K562 (cell line): Measurements from ENCODE around the gene LHX3. TPM values are rescaled to one million over a fixed set of nuclear protein-coding genes. Genes with fewer than 3 reads are reported as not detected.

Source experiments
- C11orf30 ChIP-seq: fragments of 450-650 bp; IDR thresholded peaks from 2 replicates; pipeline ENCODE4 v1.6.1; 2016; ENCODE audit warnings: low read depth, mild to moderate bottlenecking
- CC2D1A ChIP-seq: fragments of 450-650 bp; IDR thresholded peaks from 2 replicates; pipeline ENCODE4 v1.6.1; 2017; ENCODE audit warnings: mild to moderate bottlenecking
- FOXJ2 ChIP-seq: fragments of 200-800 bp; sonication (Bioruptor generic); IDR thresholded peaks from 2 replicates; pipeline ENCODE4 v1.6.1; 2016; ENCODE audit warnings: missing genetic modification characterization, missing compliant biosample characterization
- MCM2 ChIP-seq: fragments of 450-650 bp; IDR thresholded peaks from 2 replicates; pipeline ENCODE4 v1.6.1; 2017; ENCODE audit warnings: low read depth, mild to moderate bottlenecking
- RBFOX2 ChIP-seq: fragments of 200-400 bp; formaldehyde crosslinking; IDR thresholded peaks from 2 replicates; pipeline ENCODE4 v1.6.1; 2017; ENCODE audit warnings: low read depth, mild to moderate bottlenecking, low read length, moderate library complexity
- ZC3H8 ChIP-seq: fragments of 450-650 bp; IDR thresholded peaks from 2 replicates; pipeline ENCODE4 v1.6.1; 2017
- polyA plus RNA-seq, 8 experiments: library from polyadenylated mRNA; depleted of rRNA in 4 of 8; stranded (reverse) in 5 of 8; unstranded in 3 of 8; fragments of >200 nt; fragmentation: Nextera tagmentation in 2 of 8; fragmentation: Illumina TruSeq in 1 of 8; extraction: Ambion mirVana in 2 of 8; extraction: Trizol in 1 of 8; gene quantifications; 2 replicates each; pipeline versions ENCODE4 v1.2.1 to v1.2.3, GENCODE V29; 2011 to 2014; ENCODE audit warnings: inconsistent platforms in 1 of 8, missing spikeins in 1 of 8
- total RNA-seq, 7 experiments: library from RNA; depleted of rRNA in 6 of 7; stranded (reverse); fragments of >200 nt in 6 of 7; fragmentation: Illumina TruSeq in 2 of 7; extraction: Trizol in 2 of 7; gene quantifications; 2 replicates each; pipeline versions ENCODE4 v1.2.1 to v1.2.3, GENCODE V29; 2011 to 2021; ENCODE audit warnings: low replicate concordance in 1 of 7
- TF ChIP-seq, protein P1 (sequence below): fragments of 250-450 bp; sonication (Bioruptor Pico); IDR thresholded peaks from 2 replicates; pipeline ENCODE4 v1.5.0; 2022; ENCODE audit warnings: mild to moderate bottlenecking
- TF ChIP-seq, protein P2 (sequence below), 3 experiments: IDR thresholded peaks in 2 of 3; conservative IDR thresholded peaks in 1 of 3; 2 replicates each; pipeline ENCODE4 v1.5.1; 2011 to 2012; ENCODE audit warnings: low read length in 3 of 3, mild to moderate bottlenecking in 3 of 3, control low read depth in 2 of 3, improper control_type of control experiment in 1 of 3, inconsistent platforms in 1 of 3, low read depth in 1 of 3, mixed read lengths in 1 of 3, moderate library complexity in 1 of 3; ENCODE audit not compliant: insufficient read depth in 2 of 3
- TF ChIP-seq, protein P3 (sequence below): fragments of 200-800 bp; sonication (Bioruptor generic); IDR thresholded peaks from 2 replicates; pipeline ENCODE4 v1.6.1; 2017; ENCODE audit warnings: missing genetic modification characterization, missing compliant biosample characterization

The LHX3 gene
- total and polyA plus RNA-seq, 9 of the 15 experiments (the other 6 are each of a cell fraction or from before 2014, with no cell fraction given) = 0.09 TPM; not detected in 8

DNA sequence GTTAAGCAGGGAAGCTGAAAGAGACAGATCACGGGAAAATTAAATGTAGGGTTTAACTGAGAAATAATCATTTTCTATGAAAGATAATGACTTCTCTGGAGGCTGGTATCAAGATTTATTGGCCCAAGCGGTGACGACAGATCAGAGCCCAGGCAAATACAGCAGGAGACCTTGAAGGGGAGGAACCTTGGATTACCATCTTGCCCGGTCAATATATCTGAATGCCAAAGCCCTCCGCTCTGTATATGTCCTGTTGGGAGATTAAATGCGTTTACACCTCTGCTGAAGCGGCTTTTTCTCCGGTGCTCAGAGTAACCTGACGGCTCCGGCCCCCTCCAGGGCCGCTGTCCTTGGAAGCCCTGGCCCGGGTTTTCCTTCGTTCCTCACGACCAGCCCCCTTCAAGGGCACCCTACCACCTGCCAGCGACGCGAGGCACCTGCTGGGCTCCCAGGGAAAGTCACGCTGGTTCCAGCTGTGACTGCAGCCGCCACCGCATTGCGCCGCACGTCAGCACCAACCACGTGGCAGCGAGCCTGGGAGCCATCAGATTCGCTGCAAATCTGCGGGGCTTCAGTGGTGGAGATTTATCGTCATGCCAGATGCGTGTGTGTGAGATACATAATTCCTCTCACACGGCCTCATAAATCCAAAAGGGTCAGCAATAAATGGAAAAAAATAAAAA, 45.1 kb upstream of the LHX3 start (continued):
- TF ChIP-seq, protein P1, sequence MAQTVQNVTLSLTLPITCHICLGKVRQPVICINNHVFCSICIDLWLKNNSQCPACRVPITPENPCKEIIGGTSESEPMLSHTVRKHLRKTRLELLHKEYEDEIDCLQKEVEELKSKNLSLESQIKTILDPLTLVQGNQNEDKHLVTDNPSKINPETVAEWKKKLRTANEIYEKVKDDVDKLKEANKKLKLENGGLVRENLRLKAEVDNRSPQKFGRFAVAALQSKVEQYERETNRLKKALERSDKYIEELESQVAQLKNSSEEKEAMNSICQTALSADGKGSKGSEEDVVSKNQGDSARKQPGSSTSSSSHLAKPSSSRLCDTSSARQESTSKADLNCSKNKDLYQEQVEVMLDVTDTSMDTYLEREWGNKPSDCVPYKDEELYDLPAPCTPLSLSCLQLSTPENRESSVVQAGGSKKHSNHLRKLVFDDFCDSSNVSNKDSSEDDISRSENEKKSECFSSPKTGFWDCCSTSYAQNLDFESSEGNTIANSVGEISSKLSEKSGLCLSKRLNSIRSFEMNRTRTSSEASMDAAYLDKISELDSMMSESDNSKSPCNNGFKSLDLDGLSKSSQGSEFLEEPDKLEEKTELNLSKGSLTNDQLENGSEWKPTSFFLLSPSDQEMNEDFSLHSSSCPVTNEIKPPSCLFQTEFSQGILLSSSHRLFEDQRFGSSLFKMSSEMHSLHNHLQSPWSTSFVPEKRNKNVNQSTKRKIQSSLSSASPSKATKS (CRISPR knock-in tag) = no peak
- no peak for TF ChIP-seq CC2D1A
- no peak for TF ChIP-seq C11orf30
- no peak for TF ChIP-seq FOXJ2
- no peak for TF ChIP-seq ZC3H8
- no peak for TF ChIP-seq MCM2
- TF ChIP-seq, protein P2, sequence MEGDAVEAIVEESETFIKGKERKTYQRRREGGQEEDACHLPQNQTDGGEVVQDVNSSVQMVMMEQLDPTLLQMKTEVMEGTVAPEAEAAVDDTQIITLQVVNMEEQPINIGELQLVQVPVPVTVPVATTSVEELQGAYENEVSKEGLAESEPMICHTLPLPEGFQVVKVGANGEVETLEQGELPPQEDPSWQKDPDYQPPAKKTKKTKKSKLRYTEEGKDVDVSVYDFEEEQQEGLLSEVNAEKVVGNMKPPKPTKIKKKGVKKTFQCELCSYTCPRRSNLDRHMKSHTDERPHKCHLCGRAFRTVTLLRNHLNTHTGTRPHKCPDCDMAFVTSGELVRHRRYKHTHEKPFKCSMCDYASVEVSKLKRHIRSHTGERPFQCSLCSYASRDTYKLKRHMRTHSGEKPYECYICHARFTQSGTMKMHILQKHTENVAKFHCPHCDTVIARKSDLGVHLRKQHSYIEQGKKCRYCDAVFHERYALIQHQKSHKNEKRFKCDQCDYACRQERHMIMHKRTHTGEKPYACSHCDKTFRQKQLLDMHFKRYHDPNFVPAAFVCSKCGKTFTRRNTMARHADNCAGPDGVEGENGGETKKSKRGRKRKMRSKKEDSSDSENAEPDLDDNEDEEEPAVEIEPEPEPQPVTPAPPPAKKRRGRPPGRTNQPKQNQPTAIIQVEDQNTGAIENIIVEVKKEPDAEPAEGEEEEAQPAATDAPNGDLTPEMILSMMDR (IDR thresholded peaks at IDR 0.05 in 2 of 3, conservative IDR thresholded peaks at IDR 0.05 in 1 of 3; ENCODE audit: insufficient read depth in 2 of 3, low read depth in 1 of 3, low read length in 3 of 3) = 0 out of 6 replicates have a peak, but pooled peaks of 1 of the 3 experiments have one; percentile 10
- TF ChIP-seq, protein P3, sequence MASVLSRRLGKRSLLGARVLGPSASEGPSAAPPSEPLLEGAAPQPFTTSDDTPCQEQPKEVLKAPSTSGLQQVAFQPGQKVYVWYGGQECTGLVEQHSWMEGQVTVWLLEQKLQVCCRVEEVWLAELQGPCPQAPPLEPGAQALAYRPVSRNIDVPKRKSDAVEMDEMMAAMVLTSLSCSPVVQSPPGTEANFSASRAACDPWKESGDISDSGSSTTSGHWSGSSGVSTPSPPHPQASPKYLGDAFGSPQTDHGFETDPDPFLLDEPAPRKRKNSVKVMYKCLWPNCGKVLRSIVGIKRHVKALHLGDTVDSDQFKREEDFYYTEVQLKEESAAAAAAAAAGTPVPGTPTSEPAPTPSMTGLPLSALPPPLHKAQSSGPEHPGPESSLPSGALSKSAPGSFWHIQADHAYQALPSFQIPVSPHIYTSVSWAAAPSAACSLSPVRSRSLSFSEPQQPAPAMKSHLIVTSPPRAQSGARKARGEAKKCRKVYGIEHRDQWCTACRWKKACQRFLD = 0 out of 2 replicates have a peak, but pooled peaks have one; percentile 44
- no peak for TF ChIP-seq RBFOX2
